Mesenchymal stem cell (in vitro differentiated cells and primary cell): ENCODE results near the gene FSTL1.
A peak's percentile ranks its signal among the peaks of the same experiment; 100 is the strongest.

ENCODE experiments used
- DNase-seq: peaks from one replicate; pipeline ENCODE4 v3.0.0-alpha.2; 2013
- H2AFZ ChIP-seq: one replicate; pipeline ENCODE4 v1.6.1; 2013; ENCODE audit warnings: low read depth, mild to moderate bottlenecking, control low read depth, inconsistent platforms, low read length, moderate library complexity
- H2AK5ac ChIP-seq: 2 replicates; pipeline ENCODE4 v1.6.1; 2013; ENCODE audit warnings: low read length, moderate library complexity, mild to moderate bottlenecking, inconsistent platforms; ENCODE audit not compliant: severe bottlenecking
- H2BK120ac ChIP-seq: one replicate; pipeline ENCODE4 v1.6.1; 2013; ENCODE audit warnings: low read depth, mild to moderate bottlenecking, inconsistent platforms, low read length, moderate library complexity
- H2BK12ac ChIP-seq, 2 experiments: one replicate each; pipeline ENCODE4 v1.6.1; 2013; ENCODE audit warnings: inconsistent platforms in 2 of 2, low read length in 2 of 2, mild to moderate bottlenecking in 2 of 2, moderate library complexity in 2 of 2, control low read depth in 1 of 2
- H2BK15ac ChIP-seq: one replicate; pipeline ENCODE4 v1.6.1; 2013; ENCODE audit warnings: mild to moderate bottlenecking, low read depth, inconsistent platforms; ENCODE audit not compliant: poor library complexity, severe bottlenecking
- H2BK5ac ChIP-seq: 2 replicates; pipeline ENCODE4 v1.6.1; 2013; ENCODE audit warnings: low read depth, mild to moderate bottlenecking, low read length, control low read depth, inconsistent platforms; ENCODE audit not compliant: poor library complexity, severe bottlenecking
- H3K14ac ChIP-seq, 2 experiments: one replicate each; pipeline ENCODE4 v1.6.1; 2013; ENCODE audit warnings: inconsistent platforms in 2 of 2, low read length in 2 of 2, control low read depth in 1 of 2, mild to moderate bottlenecking in 1 of 2, moderate library complexity in 1 of 2
- H3K18ac ChIP-seq, 2 experiments: one replicate each; pipeline ENCODE4 v1.6.1; 2013; ENCODE audit warnings: inconsistent platforms in 2 of 2, low read length in 2 of 2, control low read depth in 1 of 2, low read depth in 1 of 2, mild to moderate bottlenecking in 1 of 2
- H3K23ac ChIP-seq, 2 experiments: one replicate each; pipeline ENCODE4 v1.6.1; 2013; ENCODE audit warnings: inconsistent platforms in 2 of 2, low read length in 2 of 2, mild to moderate bottlenecking in 2 of 2, moderate library complexity in 2 of 2, control low read depth in 1 of 2
- H3K27ac ChIP-seq: 2 replicates; pipeline ENCODE4 v1.5.1; 2013; ENCODE audit warnings: mild to moderate bottlenecking, moderate library complexity, low read length, control low read depth, inconsistent platforms; ENCODE audit not compliant: poor library complexity, severe bottlenecking
- H3K27me3 ChIP-seq, 2 experiments: 2 replicates each; pipeline versions ENCODE4 v1.6.1 to v1.7.0; 2013; ENCODE audit warnings: low read length in 2 of 2, mild to moderate bottlenecking in 2 of 2, moderate library complexity in 2 of 2, control low read depth in 1 of 2, inconsistent platforms in 1 of 2; ENCODE audit not compliant: control insufficient read depth in 1 of 2, insufficient read depth in 1 of 2
- H3K36me3 ChIP-seq, 2 experiments: 2 replicates each; pipeline versions ENCODE4 v1.6.1 to v1.7.0; 2013; ENCODE audit warnings: low read length in 2 of 2, control low read depth in 1 of 2, inconsistent platforms in 1 of 2, low read depth in 1 of 2, mild to moderate bottlenecking in 1 of 2; ENCODE audit not compliant: insufficient read depth in 2 of 2, control insufficient read depth in 1 of 2
- H3K4ac ChIP-seq, 2 experiments: one replicate each; pipeline ENCODE4 v1.6.1; 2013; ENCODE audit warnings: inconsistent platforms in 2 of 2, low read length in 2 of 2, mild to moderate bottlenecking in 2 of 2, moderate library complexity in 2 of 2, control low read depth in 1 of 2, low read depth in 1 of 2
- H3K4me1 ChIP-seq: 2 replicates; pipeline ENCODE4 v1.6.1; 2013; ENCODE audit warnings: low read depth, low read length, control low read depth; ENCODE audit not compliant: control insufficient read depth, insufficient read depth
- H3K4me2 ChIP-seq: 2 replicates; pipeline ENCODE4 v1.6.1; 2013; ENCODE audit warnings: low read length, mild to moderate bottlenecking, inconsistent platforms; ENCODE audit not compliant: poor library complexity, severe bottlenecking
- H3K4me3 ChIP-seq, 2 experiments: 2 replicates each; pipeline versions ENCODE4 v1.5.1 to v1.7.0; 2013; ENCODE audit warnings: low read length in 2 of 2, mild to moderate bottlenecking in 2 of 2, control low read depth in 1 of 2, low read depth in 1 of 2; ENCODE audit not compliant: insufficient read depth in 1 of 2
- H3K79me1 ChIP-seq: replicated peaks from 2 replicates; pipeline ENCODE4 v1.6.1; 2013; ENCODE audit warnings: mild to moderate bottlenecking, control low read depth, low read length, inconsistent platforms; ENCODE audit not compliant: poor library complexity, severe bottlenecking
- H3K9ac ChIP-seq: 2 replicates; pipeline ENCODE4 v1.7.0; 2013; ENCODE audit warnings: mild to moderate bottlenecking, low read length, moderate library complexity
- H3K9me3 ChIP-seq: 2 replicates; pipeline ENCODE4 v1.7.0; 2013; ENCODE audit warnings: mild to moderate bottlenecking, low read length; ENCODE audit not compliant: control insufficient read depth
- H4K8ac ChIP-seq: one replicate; pipeline ENCODE4 v1.6.1; 2013; ENCODE audit warnings: inconsistent platforms, mild to moderate bottlenecking, low read length, moderate library complexity
- H4K91ac ChIP-seq: one replicate; pipeline ENCODE4 v1.6.1; 2013; ENCODE audit warnings: mild to moderate bottlenecking, low read length, inconsistent platforms
- WGBS: methylation state at CpG from one replicate; pipeline ENCODE4 v1.1.7; 2013; ENCODE audit warnings: mixed read lengths; 5-methylcytosine and 5-hydroxymethylcytosine counted together

Gene FSTL1

GRCh38 chr3:120452816-120453215 lies 2.0 kb upstream of the FSTL1 start:
- H2BK15ac ChIP-seq: no peak overlapping the region
- DNase-seq: no peak
- H2BK120ac ChIP-seq: no peak overlapping the region
- no peak overlapping the region for H3K18ac ChIP-seq
- H3K9ac ChIP-seq: no peak overlapping the region
- H2AFZ ChIP-seq: no peak overlapping the region
- WGBS: no CpG with 5 or more reads among the region's 4 CpGs
- H3K14ac ChIP-seq: no peak overlapping the region
- peaks cover 2% of the 10 kb centered on the region for H3K4me1 ChIP-seq
- no peak overlapping the region for H4K8ac ChIP-seq
- no peak overlapping the region for H3K4me3 ChIP-seq
- no peak overlapping the region for H3K4me2 ChIP-seq
- no peak overlapping the region for H2AK5ac ChIP-seq
- H3K27ac ChIP-seq: no peak overlapping the region
- H2BK5ac ChIP-seq: no peak overlapping the region
- H2BK12ac ChIP-seq: no peak overlapping the region
- H4K91ac ChIP-seq: no peak overlapping the region
- H3K79me1 ChIP-seq: no peaks in the 10 kb centered on the region
- H3K4ac ChIP-seq: no peak overlapping the region
- peaks cover 0 to 4% of the 10 kb centered on the region in 2 experiments for H3K36me3 ChIP-seq
- H3K27me3 ChIP-seq: no peaks in the 10 kb centered on the region
- no peak overlapping the region for H3K23ac ChIP-seq
- H3K9me3 ChIP-seq: no peaks in the 10 kb centered on the region

- Histone ChIP-seq H2AK5ac (no peak overlapping the region), H2BK120ac (no peak overlapping the region), H4K8ac (peak overlapping the region; percentile 96), H3K4me3 (peak overlapping the region in 1 of 2 experiments; percentile 83), H3K36me3 (peaks cover 0 to 12% of the 10 kb centered on the region in 2 experiments), H2BK5ac (no peak overlapping the region), H3K23ac (no peak overlapping the region), H2BK12ac (no peak overlapping the region), H2AFZ (no peak overlapping the region), H3K4me1 (peaks cover 9% of the 10 kb centered on the region), H2BK15ac (no peak overlapping the region), H4K91ac (no peak overlapping the region), H3K9ac (peak overlapping the region; percentile 99), H3K79me1 (no peaks in the 10 kb centered on the region), H3K4me2 (no peak overlapping the region), H3K27ac (no peak overlapping the region), H3K4ac (no peak overlapping the region), H3K14ac (no peak overlapping the region), H3K27me3 (no peaks in the 10 kb centered on the region), H3K18ac (peak overlapping the region in 1 of 2 experiments; percentile 93), H3K9me3 (no peaks in the 10 kb centered on the region)
- WGBS: 91% methylated on average over 6 of the region's 6 CpGs
- no peak for DNase-seq
These were observed 1.0 kb upstream of the FSTL1 start for GRCh38 chr3:120451806-120452205.

- Histone ChIP-seq H4K8ac (peak overlapping the region; percentile 96), H3K14ac (peak overlapping the region in 1 of 2 experiments; percentile 12), H2BK120ac (peak overlapping the region; percentile 90), H3K79me1 (no peaks in the 10 kb centered on the region), H3K9me3 (no peaks in the 10 kb centered on the region), H2BK12ac (peak overlapping the region in 1 of 2 experiments; percentile 65), H2BK5ac (peak overlapping the region; percentile 80), H3K23ac (no peak overlapping the region), H3K4me2 (peak overlapping the region; percentile 66), H2BK15ac (peak overlapping the region; percentile 99), H3K18ac (peak overlapping the region; percentile 93 to 95), H2AFZ (no peak overlapping the region), H4K91ac (peak overlapping the region; percentile 84), H3K27me3 (no peaks in the 10 kb centered on the region), H3K9ac (peak overlapping the region; percentile 99), H3K4me1 (peaks cover 9% of the 10 kb centered on the region), H2AK5ac (no peak overlapping the region), H3K36me3 (peaks cover 0 to 17% of the 10 kb centered on the region in 2 experiments), H3K4ac (peak overlapping the region; percentile 81 to 91), H3K27ac (no peak overlapping the region), H3K4me3 (peak overlapping the region; percentile 83 to 85)
- 6% methylated on average over 35 of the region's 35 CpGs for WGBS
- DNase-seq: no peak
These were observed 525 bp upstream of the FSTL1 start for GRCh38 chr3:120451272-120451761.

- peak overlapping the region; percentile 83 to 85 for H3K4me3 ChIP-seq
- H2BK120ac ChIP-seq: peak overlapping the region; percentile 71
- peak overlapping the region; percentile 76 for H3K27ac ChIP-seq
- H3K14ac ChIP-seq: peak overlapping the region in 1 of 2 experiments; percentile 94
- WGBS: under 1% methylated on average over 31 of the region's 32 CpGs
- H3K79me1 ChIP-seq: no peaks in the 10 kb centered on the region
- peak overlapping the region; percentile 99 for H3K9ac ChIP-seq
- peak overlapping the region; percentile 57 for H3K4me2 ChIP-seq
- peak overlapping the region; percentile 25 for H4K91ac ChIP-seq
- H3K27me3 ChIP-seq: no peaks in the 10 kb centered on the region
- no peak overlapping the region for H2AK5ac ChIP-seq
- H2AFZ ChIP-seq: peak overlapping the region; percentile 30
- H2BK15ac ChIP-seq: peak overlapping the region; percentile 87
- no peaks in the 10 kb centered on the region for H3K9me3 ChIP-seq
- peaks cover 6 to 31% of the 10 kb centered on the region in 2 experiments for H3K36me3 ChIP-seq
- DNase-seq: peak; percentile 80
- H2BK5ac ChIP-seq: peak overlapping the region; percentile 22
- H3K4ac ChIP-seq: peak overlapping the region; percentile 76 to 86
- H2BK12ac ChIP-seq: no peak overlapping the region
- H3K4me1 ChIP-seq: peaks cover 11% of the 10 kb centered on the region
- peak overlapping the region in 1 of 2 experiments; percentile 46 for H3K23ac ChIP-seq
- peak overlapping the region; percentile 35 for H4K8ac ChIP-seq
- peak overlapping the region; percentile 73 to 93 for H3K18ac ChIP-seq
These were observed 842 bp downstream of the FSTL1 start for GRCh38 chr3:120449701-120450599.
